ENCODE measurements around the gene BBS9. TPM values are rescaled to one million over a fixed set of nuclear protein-coding genes. Genes with fewer than 3 reads are reported as not detected.

BBS9 gene
- polyA plus RNA-seq, 1 experiment = 6.5 TPM

DNA sequence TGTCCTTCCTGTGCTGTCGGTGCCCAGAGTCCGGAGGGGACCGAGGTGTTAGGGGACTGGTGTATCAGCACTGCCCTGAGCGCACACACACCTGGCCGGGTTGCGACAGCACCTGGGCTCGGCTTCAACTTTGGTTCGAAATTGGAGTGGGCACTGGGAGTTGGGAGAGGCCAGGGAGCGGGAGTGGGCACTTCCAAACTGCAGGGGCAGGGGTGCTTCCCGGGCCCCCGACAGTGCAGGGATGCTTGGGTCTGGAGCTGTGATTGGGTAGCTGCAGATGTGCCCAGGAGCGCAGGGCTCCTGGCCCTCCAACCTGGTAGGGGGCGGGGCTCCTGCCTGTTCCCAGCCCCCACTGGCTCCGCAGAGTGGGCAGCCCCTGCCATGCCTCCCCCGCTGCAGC, 7.7 kb downstream of the BBS9 start:
- CTCF ChIA-PET = no interaction called here
- TF ChIP-seq, protein P1, sequence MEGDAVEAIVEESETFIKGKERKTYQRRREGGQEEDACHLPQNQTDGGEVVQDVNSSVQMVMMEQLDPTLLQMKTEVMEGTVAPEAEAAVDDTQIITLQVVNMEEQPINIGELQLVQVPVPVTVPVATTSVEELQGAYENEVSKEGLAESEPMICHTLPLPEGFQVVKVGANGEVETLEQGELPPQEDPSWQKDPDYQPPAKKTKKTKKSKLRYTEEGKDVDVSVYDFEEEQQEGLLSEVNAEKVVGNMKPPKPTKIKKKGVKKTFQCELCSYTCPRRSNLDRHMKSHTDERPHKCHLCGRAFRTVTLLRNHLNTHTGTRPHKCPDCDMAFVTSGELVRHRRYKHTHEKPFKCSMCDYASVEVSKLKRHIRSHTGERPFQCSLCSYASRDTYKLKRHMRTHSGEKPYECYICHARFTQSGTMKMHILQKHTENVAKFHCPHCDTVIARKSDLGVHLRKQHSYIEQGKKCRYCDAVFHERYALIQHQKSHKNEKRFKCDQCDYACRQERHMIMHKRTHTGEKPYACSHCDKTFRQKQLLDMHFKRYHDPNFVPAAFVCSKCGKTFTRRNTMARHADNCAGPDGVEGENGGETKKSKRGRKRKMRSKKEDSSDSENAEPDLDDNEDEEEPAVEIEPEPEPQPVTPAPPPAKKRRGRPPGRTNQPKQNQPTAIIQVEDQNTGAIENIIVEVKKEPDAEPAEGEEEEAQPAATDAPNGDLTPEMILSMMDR (IDR thresholded peaks at IDR 0.05; ENCODE audit: insufficient read depth, low read depth, low read length) = no peak
- Histone ChIP-seq H3K36me3 (ENCODE audit: control insufficient read depth, insufficient read depth, low read length) (no peaks in the 10 kb centered on the region), H3K27me3 (ENCODE audit: control insufficient read depth, insufficient read depth, low read length) (no peaks in the 10 kb centered on the region), H3K4me3 (ENCODE audit: low read depth, low read length) (no peak overlapping the region)
- DNase-seq (ENCODE audit: low read depth) = no peak
- POLR2A ChIA-PET = no interaction called here

DNA sequence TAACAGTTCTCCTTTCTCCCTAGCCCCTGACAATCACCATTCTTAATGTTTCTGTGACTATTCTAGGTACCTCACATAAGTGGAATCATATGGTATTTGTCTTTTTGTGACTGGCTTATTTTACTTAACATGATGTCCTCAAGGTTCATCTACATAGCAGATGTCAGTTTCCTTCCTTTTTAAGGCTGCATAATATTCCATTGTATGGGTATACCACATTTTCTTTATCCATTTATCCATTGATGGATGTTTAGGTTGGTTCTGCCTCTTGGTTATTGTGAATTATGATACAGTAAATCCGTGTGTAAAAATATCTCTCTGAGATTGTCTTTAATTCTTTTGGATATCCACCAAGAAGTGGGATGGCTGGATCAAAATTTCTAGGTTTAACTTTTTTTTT, 13.2 kb downstream of the BBS9 start:
- ChIA-PET CTCF (no interaction called here), POLR2A (no interaction called here)
- Histone ChIP-seq H3K4me3 (ENCODE audit: low read depth, low read length) (no peak overlapping the region), H3K36me3 (ENCODE audit: control insufficient read depth, insufficient read depth, low read length) (no peaks in the 10 kb centered on the region), H3K27me3 (ENCODE audit: control insufficient read depth, insufficient read depth, low read length) (no peaks in the 10 kb centered on the region)
- TF ChIP-seq, protein P1 (IDR thresholded peaks at IDR 0.05; ENCODE audit: insufficient read depth, low read depth, low read length) = no peak
- no peak for DNase-seq (ENCODE audit: low read depth)

DNA sequence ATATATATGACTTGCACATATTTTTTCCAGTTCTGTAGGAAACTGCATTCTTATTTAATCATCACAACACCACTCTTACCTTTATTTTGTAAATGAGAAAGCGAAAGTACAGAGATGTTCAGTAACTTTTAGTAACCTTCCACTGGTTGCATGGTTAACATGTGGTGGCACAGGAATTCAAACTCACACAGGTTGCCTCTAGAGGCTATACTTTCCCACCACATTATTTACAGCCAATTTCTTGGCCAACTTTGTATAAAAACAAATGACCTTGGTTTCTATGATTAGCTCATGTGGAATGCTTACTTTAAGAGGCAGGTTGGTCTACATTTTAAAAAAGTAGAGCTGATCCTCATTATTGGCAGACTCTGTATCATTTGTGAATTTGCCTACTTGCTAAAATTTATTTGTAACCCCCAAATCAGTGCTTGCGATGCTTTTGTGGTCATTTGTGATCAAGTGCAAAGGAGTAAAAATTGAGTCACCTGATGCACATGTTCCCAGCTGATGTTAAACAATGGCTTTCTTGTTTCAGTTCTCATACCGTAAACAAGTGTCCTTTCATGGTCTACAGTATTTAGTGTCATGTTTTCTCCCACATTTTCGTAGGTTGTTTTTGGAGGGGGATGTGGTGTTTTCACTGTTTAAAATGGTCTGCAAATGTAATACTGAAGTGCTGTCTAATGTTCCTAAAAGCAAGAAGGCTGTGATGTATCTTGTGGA, 14.8 kb downstream of the BBS9 start:
- TF ChIP-seq, protein P1 (IDR thresholded peaks at IDR 0.05; ENCODE audit: insufficient read depth, low read depth, low read length) = no peak
- no peaks in the 10 kb centered on the region for H3K27me3 ChIP-seq (ENCODE audit: control insufficient read depth, insufficient read depth, low read length)
- no peaks in the 10 kb centered on the region for H3K36me3 ChIP-seq (ENCODE audit: control insufficient read depth, insufficient read depth, low read length)
- DNase-seq (ENCODE audit: low read depth) = no peak
- POLR2A ChIA-PET = no interaction called here
- H3K4me3 ChIP-seq (ENCODE audit: low read depth, low read length) = no peak overlapping the region
- CTCF ChIA-PET = interaction anchor here (0.6 kb wide), 1 partner anchor 39 kb away, joined by 4 read pairs; no protein-coding TSS in a partner anchor

DNA sequence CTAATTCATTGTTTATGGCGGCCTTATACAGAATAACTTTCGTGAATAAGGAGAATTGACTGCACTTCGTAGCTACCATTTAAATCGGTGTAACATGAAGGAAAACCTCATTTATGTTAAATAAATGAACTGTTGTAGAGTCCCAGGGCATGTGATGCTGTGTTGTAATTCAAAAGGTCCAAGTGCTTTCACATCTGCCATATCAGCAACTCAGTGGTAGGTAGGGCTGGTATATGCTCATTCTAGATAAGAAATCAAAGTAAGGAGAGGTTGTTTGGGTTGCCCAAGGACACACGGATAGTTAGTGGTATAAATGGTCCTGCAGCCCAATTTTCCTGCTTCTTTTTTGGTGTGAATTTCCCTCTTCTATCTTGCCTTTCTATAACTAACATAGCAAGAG, 15.8 kb downstream of the BBS9 start:
- no peaks in the 10 kb centered on the region for H3K36me3 ChIP-seq (ENCODE audit: control insufficient read depth, insufficient read depth, low read length)
- TF ChIP-seq, protein P1 (IDR thresholded peaks at IDR 0.05; ENCODE audit: insufficient read depth, low read depth, low read length) = no peak
- H3K4me3 ChIP-seq (ENCODE audit: low read depth, low read length) = no peak overlapping the region
- CTCF ChIA-PET = no interaction called here
- no peak for DNase-seq (ENCODE audit: low read depth)
- H3K27me3 ChIP-seq (ENCODE audit: control insufficient read depth, insufficient read depth, low read length) = no peaks in the 10 kb centered on the region
- POLR2A ChIA-PET = no interaction called here

DNA sequence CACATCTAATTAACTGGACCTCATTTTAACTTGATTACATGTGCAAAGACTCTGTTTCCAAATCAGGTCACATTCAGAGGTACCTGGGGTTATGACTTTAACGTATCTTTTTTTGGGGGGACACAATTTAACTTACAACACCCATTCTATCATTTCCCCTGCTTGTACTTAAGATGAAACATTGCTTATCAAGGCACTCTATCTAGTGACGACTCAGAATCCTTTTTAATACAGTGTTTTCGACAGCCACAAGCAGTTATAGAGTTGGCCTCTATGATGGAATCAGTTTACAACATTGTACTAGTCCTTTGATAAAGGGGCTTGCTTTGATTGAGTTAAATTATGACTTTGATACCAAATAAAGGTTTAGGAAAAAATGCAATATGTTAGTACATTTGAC, 22.7 kb downstream of the BBS9 start:
- Histone ChIP-seq H3K27me3 (ENCODE audit: control insufficient read depth, insufficient read depth, low read length) (no peaks in the 10 kb centered on the region), H3K4me3 (ENCODE audit: low read depth, low read length) (no peak overlapping the region), H3K36me3 (ENCODE audit: control insufficient read depth, insufficient read depth, low read length) (no peaks in the 10 kb centered on the region)
- DNase-seq (ENCODE audit: low read depth) = no peak
- CTCF ChIA-PET = interaction anchor here (0.9 to 1.3 kb wide), 3 partner anchors 11 to 743 kb away, joined by 3 to 4 read pairs (median 3); no protein-coding TSS in a partner anchor
- POLR2A ChIA-PET = no interaction called here
- TF ChIP-seq, protein P1 (IDR thresholded peaks at IDR 0.05; ENCODE audit: insufficient read depth, low read depth, low read length) = no peak

Measured in BJ (cell line).